Dendritic cell treated with granulocyte-macrophage colony-stimulating factor and Interleukin-4, amounts not matched to agents 40 ng/mL and 50 ng/mL, for 4 days (primary cell): ENCODE measurements around the gene NSRP1.
"Not testable (repeated sequence)": the region's sequence is repeated elsewhere in the genome, so short reads cannot be mapped to it uniquely, and the experiment has no call there.

Source experiments
- H3K27ac Mint-ChIP-seq: one replicate; pipeline ENCODE4 v1.8.0; 2022; ENCODE audit warnings: mild to moderate bottlenecking, mixed read lengths
- H3K27me3 Mint-ChIP-seq: one replicate; pipeline ENCODE4 v1.8.0; 2022; ENCODE audit warnings: mild to moderate bottlenecking, mixed read lengths
- H3K36me3 Mint-ChIP-seq: one replicate; pipeline ENCODE4 v1.8.0; 2022; ENCODE audit warnings: low read depth, mixed read lengths
- H3K4me1 Mint-ChIP-seq: one replicate; pipeline ENCODE4 v1.8.0; 2022; ENCODE audit warnings: low read depth, mixed read lengths
- H3K4me3 Mint-ChIP-seq: one replicate; pipeline ENCODE4 v1.8.0; 2022; ENCODE audit warnings: mild to moderate bottlenecking, moderate library complexity, mixed read lengths
- H3K9me3 Mint-ChIP-seq: one replicate; pipeline ENCODE4 v1.8.0; 2022; ENCODE audit warnings: mixed read lengths
- intact Hi-C: fragments of 100-400 bp; cut with micrococcal nuclease; formaldehyde crosslinking; loops from one replicate; pipeline ENCODE4 v1.15.0; 2022

The NSRP1 gene

DNA sequence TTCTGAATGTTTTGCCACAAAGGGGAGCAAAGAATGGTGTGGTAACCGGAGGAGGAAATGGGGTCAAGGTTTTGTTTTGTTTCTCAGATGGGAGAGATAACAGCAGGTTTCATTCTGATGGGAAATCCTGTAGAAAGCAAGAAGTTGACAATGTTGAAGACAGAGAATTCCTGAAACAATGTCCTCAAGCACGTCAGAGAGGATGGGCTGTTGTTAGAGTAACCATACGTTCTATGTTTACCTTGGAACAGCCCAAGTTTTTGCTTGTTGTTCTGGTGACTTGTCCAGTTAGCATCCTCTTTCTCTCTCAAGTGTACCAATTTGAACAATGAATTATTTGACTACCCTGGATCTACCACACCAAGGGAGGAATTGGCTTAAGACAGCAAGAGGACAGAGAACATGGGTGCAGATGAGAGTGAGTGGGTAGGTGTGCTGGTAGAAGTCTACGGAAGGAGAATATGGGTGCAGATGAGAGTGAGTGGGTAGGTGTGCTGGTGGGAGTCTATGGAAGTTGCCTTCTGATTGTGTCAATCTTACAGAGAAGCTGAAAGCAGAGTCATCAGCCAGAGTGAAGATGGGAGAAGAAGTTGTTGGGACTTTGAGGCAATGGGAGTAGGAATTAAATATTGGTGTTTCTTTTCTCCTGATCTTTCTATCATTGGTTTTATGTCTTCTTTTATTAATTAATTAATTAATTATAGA, 14.8 kb upstream of the NSRP1 start:
- intact Hi-C loops, result no loop called here

DNA sequence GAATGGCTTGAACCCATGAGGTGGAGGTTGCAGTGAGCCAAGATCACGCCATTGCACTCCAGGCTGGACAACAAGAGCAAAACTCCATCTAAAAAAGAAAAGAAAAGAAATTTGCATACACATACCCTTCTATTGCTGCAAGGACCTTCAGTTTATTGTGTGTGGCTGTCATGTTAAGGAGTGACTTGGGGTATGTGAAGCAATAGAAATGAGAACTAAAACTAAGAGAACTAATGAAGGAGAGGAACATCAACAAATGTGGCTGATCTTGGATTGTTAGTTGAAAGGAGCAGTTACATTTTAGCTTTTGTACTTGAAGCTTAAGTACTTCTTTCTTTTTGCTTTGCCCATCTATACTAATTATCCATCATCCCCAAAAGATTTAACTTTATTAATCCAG, 12.7 kb upstream of the NSRP1 start:
- intact Hi-C loops, result loop anchor here (1.0 kb wide), 1 partner anchor 232 kb away; no protein-coding TSS in a partner anchor
- H3K9me3 Mint-ChIP-seq, result no peaks in the 10 kb centered on the region
- no peak overlapping the region for H3K27ac Mint-ChIP-seq
- no peaks in the 10 kb centered on the region for H3K27me3 Mint-ChIP-seq
- peaks cover 12% of the 10 kb centered on the region for H3K4me1 Mint-ChIP-seq
- no peaks in the 10 kb centered on the region for H3K36me3 Mint-ChIP-seq
- no peak overlapping the region for H3K4me3 Mint-ChIP-seq

More for the DNA sequence above, 14.8 kb upstream of the NSRP1 start:
- Mint-ChIP-seq H3K27me3 (no peaks in the 10 kb centered on the region), H3K27ac (no peak overlapping the region), H3K36me3 (no peaks in the 10 kb centered on the region), H3K9me3 (no peaks in the 10 kb centered on the region), H3K4me1 (peaks cover 12% of the 10 kb centered on the region), H3K4me3 (no peak overlapping the region)

DNA sequence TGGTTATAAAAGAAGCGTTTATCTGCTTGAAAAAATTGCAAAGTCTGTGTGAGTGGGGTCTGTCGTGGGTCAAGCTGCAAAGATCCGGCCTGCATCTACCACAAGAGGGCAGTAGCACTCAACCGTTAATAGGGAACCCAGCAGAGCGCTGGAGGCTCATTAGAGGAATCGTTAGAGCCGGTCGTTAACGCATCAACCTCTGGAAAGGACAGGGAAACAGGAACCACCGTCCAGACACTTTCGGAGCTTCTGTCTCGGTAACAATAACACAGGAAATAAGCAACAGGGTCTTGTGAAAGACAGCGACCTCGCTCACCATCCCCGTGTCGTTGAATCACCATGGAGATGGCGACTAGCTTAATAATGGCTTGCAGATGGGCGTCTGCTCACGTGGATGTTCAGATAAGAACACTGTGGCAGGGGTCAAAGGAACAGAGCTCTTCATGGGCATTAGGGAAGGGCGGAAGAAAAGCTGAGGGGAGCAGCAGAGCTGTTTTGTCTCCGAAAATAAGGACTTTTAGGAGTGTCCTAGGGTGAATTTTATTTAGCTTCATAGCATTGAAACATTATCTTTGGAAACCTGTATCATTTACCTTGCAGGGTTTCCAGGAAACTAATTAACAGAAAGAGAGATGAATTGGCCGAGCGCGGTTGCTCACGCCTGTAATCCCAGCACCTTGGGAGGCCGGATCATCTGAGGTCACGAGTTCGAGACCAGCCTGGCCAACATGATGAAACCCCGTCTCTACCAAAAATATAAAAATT, 11.9 kb upstream of the NSRP1 start:
- peak overlapping the region; percentile 77 for H3K4me3 Mint-ChIP-seq
- peak overlapping the region; percentile 90 for H3K27ac Mint-ChIP-seq
- no peaks in the 10 kb centered on the region for H3K36me3 Mint-ChIP-seq
- H3K9me3 Mint-ChIP-seq, result no peaks in the 10 kb centered on the region
- intact Hi-C loops, result loop anchor here (1.0 kb wide), 1 partner anchor 232 kb away; no protein-coding TSS in a partner anchor
- H3K27me3 Mint-ChIP-seq, result no peaks in the 10 kb centered on the region
- peaks cover 12% of the 10 kb centered on the region for H3K4me1 Mint-ChIP-seq

GRCh38 chr17:30112794-30113193, 3.8 kb upstream of the NSRP1 start:
- H3K4me1 Mint-ChIP-seq, result no peaks in the 10 kb centered on the region
- peaks cover 9% of the 10 kb centered on the region for H3K36me3 Mint-ChIP-seq
- H3K27ac Mint-ChIP-seq, result no peak overlapping the region
- H3K9me3 Mint-ChIP-seq, result no peaks in the 10 kb centered on the region
- H3K4me3 Mint-ChIP-seq, result no peak overlapping the region
- intact Hi-C loops, result no loop called here
- H3K27me3 Mint-ChIP-seq, result no peaks in the 10 kb centered on the region

- Mint-ChIP-seq H3K9me3 (no peaks in the 10 kb centered on the region), H3K4me1 (peaks cover under 1% of the 10 kb centered on the region), H3K27ac (no peak overlapping the region), H3K36me3 (peaks cover 10% of the 10 kb centered on the region), H3K4me3 (no peak overlapping the region), H3K27me3 (no peaks in the 10 kb centered on the region)
- intact Hi-C loops, result no loop called here
These were observed 3.4 kb upstream of the NSRP1 start for GRCh38 chr17:30113213-30113612.

GRCh38 chr17:30116345-30116660, 313 bp upstream of the NSRP1 start:
- no peaks in the 10 kb centered on the region for H3K27me3 Mint-ChIP-seq
- H3K4me3 Mint-ChIP-seq, result peak overlapping the region; percentile 83
- H3K4me1 Mint-ChIP-seq, result peaks cover 20% of the 10 kb centered on the region
- H3K9me3 Mint-ChIP-seq, result no peaks in the 10 kb centered on the region
- H3K27ac Mint-ChIP-seq, result peak overlapping the region; percentile 97
- H3K36me3 Mint-ChIP-seq, result peaks cover 36% of the 10 kb centered on the region
- intact Hi-C loops, result loop anchor here (2.0 kb wide), 1 partner anchor 262 kb away; the partner anchor contains the start of gene CPD

DNA sequence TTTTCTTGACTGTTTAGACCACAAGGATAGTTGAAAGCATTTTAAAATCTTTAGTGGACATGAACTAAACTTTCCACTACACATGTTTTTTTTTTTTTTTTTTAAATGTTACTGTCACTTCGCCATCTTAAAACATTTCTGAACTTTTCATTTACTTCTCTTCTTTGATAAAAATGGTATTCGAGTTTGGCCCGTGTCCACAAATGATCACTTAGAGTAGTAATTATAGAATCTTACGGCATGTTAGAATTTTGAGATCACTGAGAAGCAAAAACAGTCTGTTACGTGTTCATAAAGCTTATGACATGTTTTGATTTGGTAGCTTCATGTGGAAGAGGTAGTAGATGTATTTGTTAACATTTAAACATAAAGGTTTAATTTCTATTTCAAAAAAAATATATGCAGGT, 1.1 kb downstream of the NSRP1 start:
- Mint-ChIP-seq H3K27ac (peak overlapping the region; percentile 97), H3K36me3 (peaks cover 48% of the 10 kb centered on the region), H3K4me3 (peak overlapping the region; percentile 83), H3K27me3 (no peaks in the 10 kb centered on the region), H3K4me1 (peaks cover 21% of the 10 kb centered on the region), H3K9me3 (no peaks in the 10 kb centered on the region)
- intact Hi-C loops, result loop anchor here (2.0 kb wide), 1 partner anchor 261 kb away; the partner anchor contains the start of gene CPD

- H3K9me3 Mint-ChIP-seq, H3K4me3 Mint-ChIP-seq, H3K27me3 Mint-ChIP-seq, intact Hi-C loops, H3K27ac Mint-ChIP-seq: not testable (repeated sequence)
- Mint-ChIP-seq H3K4me1 (peaks cover 21% of the 10 kb centered on the region), H3K36me3 (peaks cover 54% of the 10 kb centered on the region)
These were observed 2.0 kb downstream of the NSRP1 start for GRCh38 chr17:30118635-30119034.

DNA sequence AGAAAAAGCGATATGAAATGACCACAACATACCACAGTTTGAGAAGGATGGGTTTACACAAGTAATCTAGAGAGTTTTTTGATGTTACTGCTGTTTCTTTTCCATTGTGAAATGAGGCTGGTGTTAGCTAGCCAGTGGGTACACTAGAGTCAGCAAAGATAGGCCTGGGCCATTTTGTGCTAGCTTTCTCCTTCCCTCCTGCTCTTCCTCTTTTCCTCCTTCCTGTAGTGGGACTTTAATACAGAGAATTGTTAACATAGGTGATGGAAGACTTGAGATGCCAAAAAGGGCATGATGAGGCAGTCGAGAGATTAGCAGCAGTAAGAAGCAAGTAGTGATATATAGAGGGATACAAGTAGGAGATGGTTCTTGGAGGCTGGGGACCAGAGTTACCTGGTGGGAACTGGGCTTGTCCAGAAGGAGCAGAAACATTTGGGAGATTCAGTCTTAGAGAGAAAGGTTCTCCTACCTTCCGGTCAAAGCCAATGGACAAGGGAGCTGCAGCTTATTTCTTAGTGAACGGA, 7.7 kb downstream of the NSRP1 start:
- Mint-ChIP-seq H3K4me1 (peaks cover 30% of the 10 kb centered on the region), H3K4me3 (no peak overlapping the region), H3K27me3 (no peaks in the 10 kb centered on the region), H3K36me3 (peaks cover 61% of the 10 kb centered on the region), H3K9me3 (no peaks in the 10 kb centered on the region), H3K27ac (peak overlapping the region; percentile 48)
- intact Hi-C loops, result loop anchor here (5.0 kb wide), 1 partner anchor 113 kb away; the partner anchor contains the start of gene SLC6A4

DNA sequence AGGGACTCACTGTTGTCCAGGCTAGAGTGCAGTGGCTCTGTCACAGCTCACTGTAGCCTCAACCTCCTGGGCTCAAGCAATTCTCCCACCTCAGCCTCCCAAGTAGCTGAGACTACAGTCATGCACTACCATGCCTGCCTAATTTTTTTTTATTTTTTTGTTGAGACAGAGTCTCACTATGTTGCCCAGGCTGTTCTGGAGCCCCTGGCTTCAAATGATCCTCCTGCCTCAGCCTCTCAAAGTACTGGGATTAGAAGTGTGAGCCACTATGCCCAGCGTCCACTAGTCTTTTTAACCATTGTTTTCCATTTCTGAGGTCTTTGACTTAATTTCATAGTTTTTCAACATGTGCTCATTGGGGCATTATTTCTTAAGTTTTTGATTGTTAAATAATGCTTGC, 13.5 kb downstream of the NSRP1 start:
- Mint-ChIP-seq H3K36me3 (peaks cover 74% of the 10 kb centered on the region), H3K27ac (no peak overlapping the region), H3K4me1 (peaks cover 7% of the 10 kb centered on the region), H3K27me3 (no peaks in the 10 kb centered on the region), H3K4me3 (no peak overlapping the region), H3K9me3 (no peaks in the 10 kb centered on the region)
- intact Hi-C loops, result loop anchor here (10.0 kb wide), 1 partner anchor 135 kb away; no protein-coding TSS in a partner anchor

DNA sequence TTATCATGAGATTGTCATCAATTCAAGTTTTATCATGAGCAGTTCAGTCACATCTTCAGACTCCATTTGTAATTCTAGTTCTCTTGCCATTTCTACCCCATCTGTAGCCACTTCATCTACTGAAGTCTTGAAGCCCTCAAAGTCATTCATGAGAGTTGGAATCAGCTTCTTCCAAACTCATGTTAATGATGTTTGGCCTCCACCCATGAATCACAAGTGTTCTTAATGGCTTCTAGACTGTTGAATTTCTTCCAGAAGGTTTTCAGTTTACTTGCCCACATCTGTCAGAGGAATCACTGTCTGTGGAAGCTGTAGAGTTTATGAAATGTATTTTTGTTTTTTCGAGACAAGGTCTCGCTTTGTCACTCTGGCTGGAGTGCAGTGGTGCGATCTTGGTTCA, 16.0 kb downstream of the NSRP1 start:
- Mint-ChIP-seq H3K27me3 (no peaks in the 10 kb centered on the region), H3K9me3 (no peaks in the 10 kb centered on the region), H3K4me3 (no peak overlapping the region), H3K36me3 (peaks cover 67% of the 10 kb centered on the region), H3K4me1 (no peaks in the 10 kb centered on the region), H3K27ac (no peak overlapping the region)
- intact Hi-C loops, result loop anchor here (10.0 kb wide), 1 partner anchor 132 kb away; no protein-coding TSS in a partner anchor

- H3K36me3 Mint-ChIP-seq, result peaks cover 63% of the 10 kb centered on the region
- no peaks in the 10 kb centered on the region for H3K27me3 Mint-ChIP-seq
- no peak overlapping the region for H3K4me3 Mint-ChIP-seq
- intact Hi-C loops, result loop anchor here (10.0 kb wide), 1 partner anchor 132 kb away; no protein-coding TSS in a partner anchor
- H3K9me3 Mint-ChIP-seq, result no peaks in the 10 kb centered on the region
- no peak overlapping the region for H3K27ac Mint-ChIP-seq
- no peaks in the 10 kb centered on the region for H3K4me1 Mint-ChIP-seq
These were observed 16.6 kb downstream of the NSRP1 start for GRCh38 chr17:30133197-30133596.

DNA sequence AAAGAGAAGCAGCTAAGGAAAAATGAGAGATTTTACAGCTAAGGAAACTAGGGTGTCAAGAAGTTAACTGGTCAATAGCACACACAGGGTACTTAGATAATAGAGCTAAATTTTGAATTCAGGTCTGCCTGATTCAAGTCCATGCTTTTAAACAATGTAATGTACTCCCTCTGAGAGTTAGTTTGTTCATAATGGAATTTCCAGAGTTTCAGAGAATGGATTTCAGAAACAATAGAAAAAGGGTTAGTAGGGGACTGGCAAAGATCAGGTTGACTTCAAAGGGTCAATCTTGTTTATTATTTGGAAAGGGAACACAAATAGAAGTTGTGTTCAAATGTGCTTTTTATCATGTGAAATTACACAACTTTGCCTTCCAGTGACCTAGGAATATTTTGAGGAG, 17.9 kb downstream of the NSRP1 start:
- Mint-ChIP-seq H3K4me3 (no peak overlapping the region), H3K9me3 (no peaks in the 10 kb centered on the region), H3K4me1 (no peaks in the 10 kb centered on the region), H3K36me3 (peaks cover 70% of the 10 kb centered on the region), H3K27me3 (no peaks in the 10 kb centered on the region), H3K27ac (no peak overlapping the region)
- intact Hi-C loops, result loop anchor here (10.0 kb wide), 1 partner anchor 130 kb away; no protein-coding TSS in a partner anchor

GRCh38 chr17:30137158-30137557, 20.5 kb downstream of the NSRP1 start:
- intact Hi-C loops, result loop anchor here (10.0 kb wide), 1 partner anchor 128 kb away; no protein-coding TSS in a partner anchor
- Mint-ChIP-seq H3K27me3 (no peaks in the 10 kb centered on the region), H3K27ac (no peak overlapping the region), H3K9me3 (no peaks in the 10 kb centered on the region), H3K4me3 (no peak overlapping the region), H3K36me3 (peaks cover 47% of the 10 kb centered on the region), H3K4me1 (no peaks in the 10 kb centered on the region)
